ENCODE data around the gene ARHGAP18. TPM values are rescaled to one million over a fixed set of nuclear protein-coding genes. Genes with fewer than 3 reads are reported as not detected.
"Not testable (repeated sequence)": the region's sequence is repeated elsewhere in the genome, so short reads cannot be mapped to it uniquely, and the experiment has no call there.

ARHGAP18 gene
- total RNA-seq, 1 donor from 2014 or later: 5.9 TPM

GRCh38 chr6:129590408-129591022 lies 119.5 kb downstream of the ARHGAP18 start:
- no peak for DNase-seq (ENCODE audit: low spot score)
- Mint-ChIP-seq H3K27me3 (ENCODE audit: low read depth) (no peaks in the 10 kb centered on the region), H3K4me1 (ENCODE audit: low read depth) (peaks cover 4% of the 10 kb centered on the region), H3K9me3 (peaks cover 5% of the 10 kb centered on the region), H3K27ac (no peak overlapping the region), H3K4me3 (ENCODE audit: low read depth) (no peak overlapping the region), H3K36me3 (ENCODE audit: low read depth) (peaks cover 14% of the 10 kb centered on the region)
- intact Hi-C loops (cut with micrococcal nuclease): no loop called here

GRCh38 chr6:129586815-129587214 lies 123.2 kb downstream of the ARHGAP18 start:
- DNase-seq (ENCODE audit: low spot score): no peak

GRCh38 chr6:129583866-129584265 lies 126.1 kb downstream of the ARHGAP18 start:
- H3K9me3 Mint-ChIP-seq: peaks cover 5% of the 10 kb centered on the region
- no peak for DNase-seq (ENCODE audit: low spot score)
- H3K4me1 Mint-ChIP-seq (ENCODE audit: low read depth): no peaks in the 10 kb centered on the region
- no peak overlapping the region for H3K4me3 Mint-ChIP-seq (ENCODE audit: low read depth)
- no peaks in the 10 kb centered on the region for H3K27me3 Mint-ChIP-seq (ENCODE audit: low read depth)
- no peak overlapping the region for H3K27ac Mint-ChIP-seq
- H3K36me3 Mint-ChIP-seq (ENCODE audit: low read depth): peaks cover 8% of the 10 kb centered on the region
- intact Hi-C loops (cut with micrococcal nuclease): no loop called here

More at GRCh38 chr6:129586815-129587214, 123.2 kb downstream of the ARHGAP18 start:
- H3K36me3 Mint-ChIP-seq (ENCODE audit: low read depth): peaks cover 14% of the 10 kb centered on the region
- no peaks in the 10 kb centered on the region for H3K4me1 Mint-ChIP-seq (ENCODE audit: low read depth)
- H3K4me3 Mint-ChIP-seq (ENCODE audit: low read depth): no peak overlapping the region
- no peak overlapping the region for H3K27ac Mint-ChIP-seq
- H3K9me3 Mint-ChIP-seq: peaks cover 5% of the 10 kb centered on the region
- H3K27me3 Mint-ChIP-seq (ENCODE audit: low read depth): no peaks in the 10 kb centered on the region
- intact Hi-C loops (cut with micrococcal nuclease): no loop called here

DNA sequence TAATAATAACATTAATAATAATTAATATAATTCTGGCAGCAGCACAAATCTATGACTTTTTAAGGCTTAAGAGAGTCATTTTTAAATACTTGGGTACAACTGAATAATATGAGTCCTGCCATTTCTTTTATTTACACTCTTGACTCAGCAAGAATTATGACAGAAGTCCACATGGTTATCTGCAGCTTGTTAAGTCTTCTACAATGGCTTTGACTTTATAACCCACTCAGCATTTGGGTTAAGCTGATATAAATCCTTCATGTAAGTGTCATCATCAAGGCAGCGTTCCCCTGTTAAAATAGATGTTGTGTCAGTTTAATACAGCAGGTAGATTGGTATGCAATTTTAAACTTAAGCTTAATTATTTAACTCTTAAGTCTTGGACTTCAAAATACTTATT lies 131.7 kb downstream of the ARHGAP18 start:
- H3K27me3 Mint-ChIP-seq (ENCODE audit: low read depth): no peaks in the 10 kb centered on the region
- no peak overlapping the region for H3K27ac Mint-ChIP-seq
- peaks cover 7% of the 10 kb centered on the region for H3K9me3 Mint-ChIP-seq
- DNase-seq (ENCODE audit: low spot score): no peak
- no peak overlapping the region for H3K4me3 Mint-ChIP-seq (ENCODE audit: low read depth)
- intact Hi-C loops (cut with micrococcal nuclease): no loop called here
- H3K4me1 Mint-ChIP-seq (ENCODE audit: low read depth): peaks cover 9% of the 10 kb centered on the region
- H3K36me3 Mint-ChIP-seq (ENCODE audit: low read depth): peaks cover 10% of the 10 kb centered on the region

DNA sequence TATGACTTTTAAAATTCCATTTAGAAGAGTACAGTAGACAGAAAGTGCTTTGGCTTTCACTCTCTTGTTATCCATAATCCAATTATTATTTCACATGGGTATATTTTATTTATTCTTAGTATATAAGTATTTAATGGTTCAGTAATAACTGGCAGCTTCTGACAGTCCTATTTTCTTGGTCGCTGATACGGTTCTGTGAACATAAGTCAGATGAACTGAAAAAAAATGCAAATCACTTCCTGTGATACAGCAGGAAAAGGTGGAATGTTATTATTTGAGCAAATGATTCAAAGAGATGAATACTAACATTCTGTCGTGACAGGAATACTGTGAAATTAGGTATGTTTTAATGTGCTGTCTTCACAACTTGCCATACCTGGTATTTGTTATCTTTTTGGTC lies 132.3 kb downstream of the ARHGAP18 start:
- Mint-ChIP-seq H3K4me1 (ENCODE audit: low read depth) (peaks cover 9% of the 10 kb centered on the region), H3K9me3 (peaks cover 7% of the 10 kb centered on the region), H3K27ac (no peak overlapping the region), H3K4me3 (ENCODE audit: low read depth) (no peak overlapping the region), H3K36me3 (ENCODE audit: low read depth) (peaks cover 10% of the 10 kb centered on the region), H3K27me3 (ENCODE audit: low read depth) (no peaks in the 10 kb centered on the region)
- intact Hi-C loops (cut with micrococcal nuclease): no loop called here
- no peak for DNase-seq (ENCODE audit: low spot score)

- Mint-ChIP-seq H3K36me3 (ENCODE audit: low read depth) (peaks cover 18% of the 10 kb centered on the region), H3K4me3 (ENCODE audit: low read depth) (no peak overlapping the region), H3K27ac (no peak overlapping the region), H3K9me3 (peaks cover 14% of the 10 kb centered on the region), H3K27me3 (ENCODE audit: low read depth) (peaks cover 1% of the 10 kb centered on the region), H3K4me1 (ENCODE audit: low read depth) (peaks cover 9% of the 10 kb centered on the region)
- intact Hi-C loops (cut with micrococcal nuclease): no loop called here
- DNase-seq (ENCODE audit: low spot score): no peak
Measured at GRCh38 chr6:129576456-129576855, 133.5 kb downstream of the ARHGAP18 start.

- H3K4me1 Mint-ChIP-seq (ENCODE audit: low read depth): peaks cover 9% of the 10 kb centered on the region
- peaks cover 20% of the 10 kb centered on the region for H3K9me3 Mint-ChIP-seq
- no peak for DNase-seq (ENCODE audit: low spot score)
- no peak overlapping the region for H3K27ac Mint-ChIP-seq
- intact Hi-C loops (cut with micrococcal nuclease): no loop called here
- peaks cover 21% of the 10 kb centered on the region for H3K36me3 Mint-ChIP-seq (ENCODE audit: low read depth)
- H3K27me3 Mint-ChIP-seq (ENCODE audit: low read depth): peaks cover 1% of the 10 kb centered on the region
- H3K4me3 Mint-ChIP-seq (ENCODE audit: low read depth): no peak overlapping the region
Measured at GRCh38 chr6:129575378-129576118, 134.4 kb downstream of the ARHGAP18 start.

GRCh38 chr6:129574605-129575004 lies 135.4 kb downstream of the ARHGAP18 start:
- H3K4me1 Mint-ChIP-seq (ENCODE audit: low read depth); H3K27ac Mint-ChIP-seq; intact Hi-C loops (cut with micrococcal nuclease); H3K27me3 Mint-ChIP-seq (ENCODE audit: low read depth); H3K4me3 Mint-ChIP-seq (ENCODE audit: low read depth); DNase-seq (ENCODE audit: low spot score): not testable (repeated sequence)
- peaks cover 21% of the 10 kb centered on the region for H3K36me3 Mint-ChIP-seq (ENCODE audit: low read depth)
- peaks cover 20% of the 10 kb centered on the region for H3K9me3 Mint-ChIP-seq

DNA sequence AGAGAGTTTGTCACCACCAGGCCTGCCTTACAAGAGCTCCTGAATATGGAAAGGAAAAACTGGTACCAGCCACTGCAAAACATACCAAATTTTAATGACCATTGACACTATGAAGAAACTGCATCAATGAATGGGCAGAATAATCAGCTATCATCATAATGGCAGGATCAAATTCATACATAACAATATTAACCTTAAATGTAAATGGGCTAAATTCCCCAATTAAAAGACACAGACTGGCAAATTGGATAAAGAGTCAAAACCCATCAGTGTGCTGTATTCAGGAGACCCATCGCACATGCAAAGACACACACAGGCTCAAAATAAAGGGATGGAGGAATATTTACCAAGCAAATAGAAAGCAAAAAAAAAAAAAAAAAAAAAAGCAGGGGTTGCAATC lies 139.0 kb downstream of the ARHGAP18 start:
- DNase-seq (ENCODE audit: low spot score); intact Hi-C loops (cut with micrococcal nuclease); H3K27me3 Mint-ChIP-seq (ENCODE audit: low read depth); H3K4me1 Mint-ChIP-seq (ENCODE audit: low read depth); H3K4me3 Mint-ChIP-seq (ENCODE audit: low read depth); H3K27ac Mint-ChIP-seq: not testable (repeated sequence)
- H3K36me3 Mint-ChIP-seq (ENCODE audit: low read depth): peaks cover 19% of the 10 kb centered on the region
- H3K9me3 Mint-ChIP-seq: peaks cover 20% of the 10 kb centered on the region

GRCh38 chr6:129568015-129568414 lies 142.0 kb downstream of the ARHGAP18 start:
- Mint-ChIP-seq H3K4me3 (ENCODE audit: low read depth) (no peak overlapping the region), H3K27ac (no peak overlapping the region), H3K4me1 (ENCODE audit: low read depth) (no peaks in the 10 kb centered on the region), H3K36me3 (ENCODE audit: low read depth) (peaks cover 11% of the 10 kb centered on the region), H3K9me3 (peaks cover 13% of the 10 kb centered on the region), H3K27me3 (ENCODE audit: low read depth) (peaks cover 17% of the 10 kb centered on the region)
- intact Hi-C loops (cut with micrococcal nuclease): loop anchor here (10.0 kb wide), 1 partner anchor 193 kb away; no protein-coding TSS in a partner anchor
- DNase-seq (ENCODE audit: low spot score): no peak

DNA sequence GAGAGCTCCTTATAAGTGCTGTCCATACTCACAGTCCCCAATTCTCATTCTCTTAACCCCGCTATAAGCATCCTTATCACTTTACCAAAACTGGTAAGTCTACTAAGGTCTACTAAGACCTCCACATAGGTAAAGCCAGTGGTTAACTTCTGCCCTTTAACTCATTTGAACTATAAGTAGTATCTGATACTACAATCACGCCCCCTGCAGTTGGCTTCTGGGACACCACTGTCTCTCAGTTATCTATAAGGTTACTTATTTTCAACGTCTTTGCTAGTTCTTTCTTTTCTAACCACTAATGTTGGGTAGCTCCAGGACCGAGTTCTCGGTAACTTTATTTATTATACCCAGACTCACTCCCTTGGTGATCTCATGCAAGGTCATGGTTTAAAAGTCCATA lies 142.6 kb downstream of the ARHGAP18 start:
- Mint-ChIP-seq H3K4me1 (ENCODE audit: low read depth) (no peaks in the 10 kb centered on the region), H3K27ac (no peak overlapping the region), H3K4me3 (ENCODE audit: low read depth) (no peak overlapping the region), H3K9me3 (peaks cover 13% of the 10 kb centered on the region), H3K36me3 (ENCODE audit: low read depth) (peaks cover 11% of the 10 kb centered on the region), H3K27me3 (ENCODE audit: low read depth) (peaks cover 18% of the 10 kb centered on the region)
- no peak for DNase-seq (ENCODE audit: low spot score)
- intact Hi-C loops (cut with micrococcal nuclease): loop anchor here (1.0 to 10.0 kb wide), 2 partner anchors 68 to 193 kb away; no protein-coding TSS in a partner anchor

DNA sequence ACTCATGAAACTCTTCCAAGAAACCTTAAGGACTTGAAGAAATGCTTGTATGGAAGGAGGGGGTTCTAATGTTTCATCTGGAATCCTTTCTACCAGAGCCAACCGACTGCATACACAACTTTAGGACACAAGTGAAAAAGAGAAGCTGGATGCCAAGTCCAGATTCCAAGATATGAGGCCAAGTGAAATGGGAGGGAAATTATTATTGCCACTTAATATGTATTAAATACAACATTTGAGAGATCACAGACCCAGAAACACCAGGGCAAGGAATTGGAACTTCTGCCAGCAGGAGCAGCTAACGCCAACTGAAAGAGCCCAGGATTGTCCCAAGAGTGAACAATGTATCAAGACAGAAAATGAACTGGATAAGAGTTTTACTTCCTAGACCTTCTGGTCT lies 144.2 kb downstream of the ARHGAP18 start:
- intact Hi-C loops (cut with micrococcal nuclease): loop anchor here (10.0 kb wide), 1 partner anchor 191 kb away; no protein-coding TSS in a partner anchor
- Mint-ChIP-seq H3K9me3 (no peaks in the 10 kb centered on the region), H3K4me3 (ENCODE audit: low read depth) (no peak overlapping the region), H3K36me3 (ENCODE audit: low read depth) (peaks cover under 1% of the 10 kb centered on the region), H3K27ac (no peak overlapping the region), H3K4me1 (ENCODE audit: low read depth) (no peaks in the 10 kb centered on the region), H3K27me3 (ENCODE audit: low read depth) (peaks cover 17% of the 10 kb centered on the region)
- no peak for DNase-seq (ENCODE audit: low spot score)

DNA sequence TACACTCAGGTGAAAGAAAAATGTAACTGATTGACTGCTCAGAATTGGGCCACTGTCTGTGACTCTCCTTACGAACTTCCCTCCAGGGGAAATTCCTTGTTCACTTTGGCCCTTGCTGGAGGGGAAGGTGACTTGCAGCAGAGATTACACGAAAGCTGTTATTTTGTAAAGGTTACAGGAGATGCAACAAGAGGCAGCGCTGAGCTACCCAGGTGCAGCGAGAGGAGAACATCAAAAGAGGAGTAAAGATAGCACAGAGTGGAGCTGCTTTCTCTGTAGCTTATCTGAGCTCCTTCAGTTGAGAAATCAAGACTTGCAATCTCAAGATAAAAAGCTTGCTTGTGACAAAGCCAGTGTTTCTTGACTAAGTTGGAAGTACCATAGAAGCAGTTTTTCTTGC lies 144.6 kb downstream of the ARHGAP18 start:
- Mint-ChIP-seq H3K4me3 (ENCODE audit: low read depth) (no peak overlapping the region), H3K36me3 (ENCODE audit: low read depth) (no peaks in the 10 kb centered on the region), H3K27me3 (ENCODE audit: low read depth) (peaks cover 17% of the 10 kb centered on the region), H3K4me1 (ENCODE audit: low read depth) (no peaks in the 10 kb centered on the region), H3K27ac (no peak overlapping the region), H3K9me3 (no peaks in the 10 kb centered on the region)
- intact Hi-C loops (cut with micrococcal nuclease): loop anchor here (10.0 kb wide), 1 partner anchor 191 kb away; no protein-coding TSS in a partner anchor
- DNase-seq (ENCODE audit: low spot score): no peak
